Measurements from ENCODE around the gene OR7G3.

OR7G3 gene

DNA sequence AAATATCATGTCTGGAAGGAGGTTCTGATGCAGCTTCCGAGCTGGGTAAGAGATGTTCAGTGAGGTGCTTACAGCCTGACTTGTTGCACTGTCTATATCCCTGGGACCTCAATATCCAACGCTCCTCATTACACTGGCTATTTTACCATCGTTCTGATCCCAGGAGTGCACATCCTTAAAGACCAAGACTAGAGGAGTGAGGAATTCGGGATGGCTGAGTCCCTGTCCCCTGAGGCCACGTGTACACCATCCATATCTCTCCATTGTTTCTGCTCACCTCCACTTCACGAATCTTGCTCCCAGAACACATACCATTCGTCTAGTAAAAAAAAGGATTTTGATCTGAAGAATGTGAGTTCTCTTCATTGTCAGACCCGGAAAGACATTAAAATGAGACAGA, 19.4 kb downstream of the OR7G3 start, which contains the start of gene OR7G2:
OR7G2 (minus strand) TSS at position 101 of the 400 bp plus-strand sequence. CDS start 4,232 bp downstream, outside the sequence.
- no peak for DNase-seq (ENCODE audit: low read depth, low spot score)

DNA sequence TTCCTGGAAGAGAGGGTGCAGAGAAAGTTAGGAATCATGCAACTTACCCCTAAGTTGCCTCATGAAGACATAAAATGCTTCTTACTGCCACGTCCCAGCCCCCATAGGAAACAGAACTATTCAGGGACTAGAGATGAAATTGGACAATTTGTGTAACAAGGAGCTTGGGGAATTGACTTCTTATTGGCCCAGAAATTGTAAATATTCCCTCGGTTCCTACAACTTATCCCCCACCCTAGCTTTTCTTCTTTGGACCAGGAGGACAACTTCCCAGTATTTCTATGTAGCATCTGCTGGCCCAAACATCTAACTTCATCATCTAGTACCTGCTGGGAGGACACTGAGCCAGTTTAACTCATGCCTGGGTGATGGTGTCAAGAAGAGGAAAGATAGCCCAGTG, 40.0 kb downstream of the OR7G3 start, which contains the start of gene OR1M1:
OR1M1 (plus strand) TSS at position 301 of the 400 bp plus-strand sequence. CDS start 6,184 bp downstream, outside the sequence.
- DNase-seq (ENCODE audit: low read depth, low spot score), result no peak

DNA sequence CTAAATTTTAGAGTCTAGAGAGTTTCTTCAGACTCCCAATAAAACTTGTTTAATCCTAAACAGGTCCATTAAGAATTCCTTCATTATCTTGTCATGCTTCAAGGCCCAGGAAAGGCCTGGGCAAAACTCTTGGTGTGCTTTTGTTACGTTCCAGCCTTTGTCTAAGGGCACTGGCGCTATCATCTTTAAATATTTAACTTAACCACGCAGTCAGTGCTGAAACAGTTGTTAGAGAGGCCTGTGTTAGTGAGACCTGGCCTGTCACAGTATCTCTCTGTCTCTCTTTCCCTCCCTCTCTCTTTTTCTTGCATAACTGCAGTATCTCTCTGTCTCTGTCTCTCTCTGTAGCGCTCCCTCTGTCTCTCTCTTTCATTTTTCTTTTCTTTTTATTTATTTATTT, 48.1 kb downstream of the OR7G3 start:
- DNase-seq (ENCODE audit: low read depth, low spot score), result no peak

DNA sequence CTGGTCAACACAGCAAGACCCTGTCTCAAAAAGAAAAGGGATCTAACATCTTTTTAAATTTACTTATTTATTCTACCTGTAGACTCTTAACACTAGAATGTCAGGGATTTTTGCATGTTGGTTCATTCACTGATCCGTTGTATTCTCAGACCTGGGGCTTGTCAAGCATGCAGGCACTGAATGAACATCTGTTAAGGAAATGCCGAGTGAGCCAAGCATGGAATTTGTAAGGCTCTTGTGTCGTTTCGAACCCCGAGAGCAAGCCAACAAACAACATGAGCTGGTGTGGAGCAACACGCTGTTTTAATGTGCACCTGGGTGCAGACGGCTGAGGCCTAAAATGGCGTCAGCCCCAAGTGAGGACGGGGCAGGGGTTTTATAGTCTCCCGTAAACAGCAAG, 49.8 kb downstream of the OR7G3 start:
- no peak for DNase-seq (ENCODE audit: low read depth, low spot score)

All from iPS DF 19.7 (cell line).